ENCODE data around the gene EBF3. TPM values are rescaled to one million over a fixed set of nuclear protein-coding genes. Genes with fewer than 3 reads are reported as not detected.

EBF3 gene
- total RNA-seq, 4 donors from 2014 or later, result 0.77 to 10.7 (median 6.0) TPM

- intact Hi-C loops (cut with DNase I; ENCODE audit: low total_unique reads), result no loop called here
- no peaks in the 10 kb centered on the region for H3K27me3 ChIP-seq
- no peak overlapping the region for H3K4me3 ChIP-seq
- no peak for TF ChIP-seq POLR2A (IDR thresholded peaks at IDR 0.05)
- no peak for TF ChIP-seq CTCF (IDR thresholded peaks at IDR 0.05)
- no peak overlapping the region for H3K27ac ChIP-seq
- no peak for DNase-seq
- H3K4me1 ChIP-seq, result no peaks in the 10 kb centered on the region
- no peaks in the 10 kb centered on the region for H3K36me3 ChIP-seq
- H3K9me3 ChIP-seq, result no peaks in the 10 kb centered on the region
These were observed 110.5 kb downstream of the EBF3 start for GRCh38 chr10:129853562-129853903.

- Histone ChIP-seq H3K9me3 (no peaks in the 10 kb centered on the region), H3K4me3 (no peak overlapping the region), H3K4me1 (no peaks in the 10 kb centered on the region), H3K27me3 (no peaks in the 10 kb centered on the region), H3K27ac (no peak overlapping the region), H3K36me3 (no peaks in the 10 kb centered on the region)
- intact Hi-C loops (cut with DNase I; ENCODE audit: low total_unique reads), result no loop called here
- TF ChIP-seq CTCF (IDR thresholded peaks at IDR 0.05) (no peak), POLR2A (IDR thresholded peaks at IDR 0.05) (no peak)
- DNase-seq, result no peak
These were observed 111.1 kb downstream of the EBF3 start for GRCh38 chr10:129852829-129853561.

- TF ChIP-seq CTCF (IDR thresholded peaks at IDR 0.05), result no peak
- no peak for TF ChIP-seq POLR2A (IDR thresholded peaks at IDR 0.05)
- DNase-seq, result no peak
- Histone ChIP-seq H3K4me1 (no peaks in the 10 kb centered on the region), H3K27ac (no peak overlapping the region), H3K4me3 (no peak overlapping the region), H3K9me3 (no peaks in the 10 kb centered on the region), H3K36me3 (no peaks in the 10 kb centered on the region), H3K27me3 (no peaks in the 10 kb centered on the region)
- intact Hi-C loops (cut with DNase I; ENCODE audit: low total_unique reads), result no loop called here
These were observed 112.0 kb downstream of the EBF3 start for GRCh38 chr10:129851941-129852640.

GRCh38 chr10:129850790-129851189, 113.3 kb downstream of the EBF3 start:
- Histone ChIP-seq H3K9me3 (no peaks in the 10 kb centered on the region), H3K36me3 (no peaks in the 10 kb centered on the region), H3K27ac (no peak overlapping the region), H3K27me3 (no peaks in the 10 kb centered on the region), H3K4me1 (no peaks in the 10 kb centered on the region), H3K4me3 (no peak overlapping the region)
- no peak for DNase-seq
- intact Hi-C loops (cut with DNase I; ENCODE audit: low total_unique reads), result no loop called here
- TF ChIP-seq POLR2A (IDR thresholded peaks at IDR 0.05) (no peak), CTCF (IDR thresholded peaks at IDR 0.05) (no peak)

- Histone ChIP-seq H3K9me3 (no peaks in the 10 kb centered on the region), H3K27ac (no peak overlapping the region), H3K36me3 (no peaks in the 10 kb centered on the region), H3K27me3 (no peaks in the 10 kb centered on the region), H3K4me3 (no peak overlapping the region), H3K4me1 (no peaks in the 10 kb centered on the region)
- no peak for TF ChIP-seq POLR2A (IDR thresholded peaks at IDR 0.05)
- no peak for TF ChIP-seq CTCF (IDR thresholded peaks at IDR 0.05)
- intact Hi-C loops (cut with DNase I; ENCODE audit: low total_unique reads), result no loop called here
- no peak for DNase-seq
These were observed 113.8 kb downstream of the EBF3 start for GRCh38 chr10:129850316-129850715.
